Measurements from ENCODE around the gene CCSER1.
"Not testable (repeated sequence)": the region's sequence is repeated elsewhere in the genome, so short reads cannot be mapped to it uniquely, and the experiment has no call there.

Gene CCSER1

GRCh38 chr4:91525621-91526020 is 1398.4 kb downstream of the CCSER1 start:
- no peaks in the 10 kb centered on the region for H3K36me3 Mint-ChIP-seq
- no peaks in the 10 kb centered on the region for H3K27me3 Mint-ChIP-seq
- H3K4me1 Mint-ChIP-seq (ENCODE audit: low read depth): no peaks in the 10 kb centered on the region
- peaks cover 18% of the 10 kb centered on the region for H3K9me3 Mint-ChIP-seq (ENCODE audit: low read depth)
- no peak overlapping the region for H3K27ac Mint-ChIP-seq
- H3K4me3 Mint-ChIP-seq: no peak overlapping the region

DNA sequence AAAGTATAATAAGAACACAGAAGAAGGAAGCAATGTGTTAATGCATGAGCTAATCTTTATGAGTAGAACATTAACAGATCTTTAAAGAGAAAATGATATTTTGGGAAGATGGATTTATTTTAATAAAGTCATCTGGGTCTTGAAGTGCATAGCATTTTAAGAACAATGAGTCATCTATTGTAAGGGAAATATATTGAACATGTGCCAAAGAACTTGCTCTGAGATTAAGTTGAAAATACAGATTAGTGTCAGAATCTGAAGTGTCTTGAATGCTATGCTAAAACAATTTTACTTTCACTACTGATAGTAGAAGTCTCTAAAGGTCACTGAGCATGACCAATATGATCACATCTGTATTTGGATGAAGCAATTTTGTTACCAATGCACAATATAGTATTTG is 1399.9 kb downstream of the CCSER1 start:
- Mint-ChIP-seq H3K4me3 (no peak overlapping the region), H3K9me3 (ENCODE audit: low read depth) (peaks cover 23% of the 10 kb centered on the region), H3K27ac (no peak overlapping the region), H3K27me3 (no peaks in the 10 kb centered on the region), H3K36me3 (no peaks in the 10 kb centered on the region), H3K4me1 (ENCODE audit: low read depth) (no peaks in the 10 kb centered on the region)

- Mint-ChIP-seq H3K27me3 (no peaks in the 10 kb centered on the region), H3K36me3 (no peaks in the 10 kb centered on the region), H3K27ac (no peak overlapping the region), H3K9me3 (ENCODE audit: low read depth) (peaks cover 31% of the 10 kb centered on the region), H3K4me1 (ENCODE audit: low read depth) (no peaks in the 10 kb centered on the region), H3K4me3 (no peak overlapping the region)
These were observed 1440.4 kb downstream of the CCSER1 start for GRCh38 chr4:91567594-91567993.

DNA sequence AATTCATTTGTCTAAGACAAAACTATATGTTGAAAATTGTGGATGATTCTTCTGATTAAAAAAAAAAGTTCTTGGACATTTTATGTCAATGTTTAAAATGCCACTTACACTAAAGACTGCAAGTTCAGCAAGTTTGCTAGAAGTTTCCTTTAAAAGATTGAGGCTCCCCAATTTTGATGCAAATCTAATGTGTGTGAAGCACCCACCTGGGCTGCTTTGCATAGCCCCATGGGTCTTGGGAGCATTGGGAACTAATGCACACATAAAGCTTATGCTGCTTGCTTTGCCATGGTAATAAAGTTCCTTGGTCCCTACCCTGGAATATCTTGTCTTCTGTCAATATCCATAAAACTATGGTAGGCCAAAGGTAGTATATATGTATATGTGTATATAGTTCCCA is 1450.7 kb downstream of the CCSER1 start:
- no peaks in the 10 kb centered on the region for H3K27me3 Mint-ChIP-seq
- no peak overlapping the region for H3K4me3 Mint-ChIP-seq
- H3K4me1 Mint-ChIP-seq (ENCODE audit: low read depth): no peaks in the 10 kb centered on the region
- H3K36me3 Mint-ChIP-seq: no peaks in the 10 kb centered on the region
- H3K27ac Mint-ChIP-seq: no peak overlapping the region
- no peaks in the 10 kb centered on the region for H3K9me3 Mint-ChIP-seq (ENCODE audit: low read depth)

DNA sequence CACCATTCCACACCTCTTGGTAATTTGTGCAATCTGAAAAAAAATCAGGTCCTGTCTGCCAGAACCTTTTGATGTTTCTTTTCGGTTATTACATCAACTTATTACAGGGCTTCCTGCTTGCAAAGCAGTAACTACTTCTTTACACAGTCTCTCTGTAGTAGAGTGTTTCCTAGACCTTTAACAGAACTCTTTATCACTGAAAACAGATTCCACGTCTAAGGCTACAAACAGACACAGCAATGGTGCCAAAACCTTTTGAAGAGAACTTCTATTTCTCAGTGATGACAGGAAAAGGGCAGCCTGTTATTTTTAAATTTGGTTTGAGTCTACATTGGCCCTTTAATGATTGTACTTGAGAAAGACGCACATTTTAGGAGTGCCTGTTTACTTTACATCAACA is 1463.1 kb downstream of the CCSER1 start:
- no peaks in the 10 kb centered on the region for H3K27me3 Mint-ChIP-seq
- H3K36me3 Mint-ChIP-seq: no peaks in the 10 kb centered on the region
- no peak overlapping the region for H3K27ac Mint-ChIP-seq
- no peaks in the 10 kb centered on the region for H3K4me1 Mint-ChIP-seq (ENCODE audit: low read depth)
- no peak overlapping the region for H3K4me3 Mint-ChIP-seq
- H3K9me3 Mint-ChIP-seq (ENCODE audit: low read depth): no peaks in the 10 kb centered on the region

DNA sequence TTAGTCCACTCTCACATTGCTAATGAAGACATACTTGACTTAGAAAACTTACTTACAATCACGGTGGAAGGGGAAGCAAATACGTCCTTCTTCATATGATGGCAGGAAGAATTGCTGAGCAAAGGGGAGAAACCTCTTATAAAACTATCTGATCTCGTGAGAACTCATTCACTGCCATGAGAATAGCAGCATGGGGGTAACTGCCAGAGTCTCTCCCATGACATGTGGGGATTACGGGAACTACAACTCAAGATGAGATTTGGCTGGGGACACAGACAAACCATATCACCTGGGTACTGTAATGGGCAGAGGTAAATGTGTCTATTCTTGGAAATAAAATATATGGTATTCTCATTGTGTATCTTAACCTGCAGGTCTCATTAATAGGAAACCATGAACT is 1464.9 kb downstream of the CCSER1 start:
- Mint-ChIP-seq H3K27me3 (no peaks in the 10 kb centered on the region), H3K9me3 (ENCODE audit: low read depth) (peaks cover 7% of the 10 kb centered on the region), H3K27ac (no peak overlapping the region), H3K4me1 (ENCODE audit: low read depth) (no peaks in the 10 kb centered on the region), H3K4me3 (no peak overlapping the region), H3K36me3 (no peaks in the 10 kb centered on the region)

DNA sequence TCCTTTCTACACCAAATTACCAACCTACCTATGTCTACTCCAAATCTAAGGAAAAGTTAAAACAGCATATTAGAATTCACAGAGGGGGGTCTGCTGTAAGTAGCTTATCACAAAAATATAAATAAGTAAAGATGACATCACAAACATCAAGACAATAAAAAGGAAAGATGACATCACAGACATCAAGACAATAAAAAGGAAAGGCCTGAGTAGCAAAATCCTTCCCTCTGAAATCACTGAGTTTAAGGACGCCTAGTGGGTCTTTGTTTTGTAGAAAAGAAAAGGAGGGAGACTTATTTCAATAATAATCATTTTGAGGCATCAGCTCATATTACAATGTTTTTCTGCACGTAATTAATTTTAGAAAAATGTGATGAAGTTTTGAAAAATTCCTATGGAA is 1469.5 kb downstream of the CCSER1 start:
- Mint-ChIP-seq H3K36me3 (no peaks in the 10 kb centered on the region), H3K4me3 (no peak overlapping the region), H3K27ac (no peak overlapping the region), H3K4me1 (ENCODE audit: low read depth) (no peaks in the 10 kb centered on the region), H3K9me3 (ENCODE audit: low read depth) (peaks cover 14% of the 10 kb centered on the region), H3K27me3 (no peaks in the 10 kb centered on the region)

GRCh38 chr4:91598696-91599095 is 1471.5 kb downstream of the CCSER1 start:
- Mint-ChIP-seq H3K36me3 (no peaks in the 10 kb centered on the region), H3K4me3 (no peak overlapping the region), H3K9me3 (ENCODE audit: low read depth) (peaks cover 14% of the 10 kb centered on the region), H3K27ac (no peak overlapping the region), H3K27me3 (no peaks in the 10 kb centered on the region), H3K4me1 (ENCODE audit: low read depth) (no peaks in the 10 kb centered on the region)

GRCh38 chr4:91600301-91600700 is 1473.1 kb downstream of the CCSER1 start:
- Mint-ChIP-seq H3K27me3 (no peaks in the 10 kb centered on the region), H3K4me3 (no peak overlapping the region), H3K4me1 (ENCODE audit: low read depth) (no peaks in the 10 kb centered on the region), H3K9me3 (ENCODE audit: low read depth) (peaks cover 14% of the 10 kb centered on the region), H3K27ac (no peak overlapping the region), H3K36me3 (no peaks in the 10 kb centered on the region)

GRCh38 chr4:91601401-91601800 is 1474.2 kb downstream of the CCSER1 start:
- Mint-ChIP-seq H3K4me3 (no peak overlapping the region), H3K27me3 (no peaks in the 10 kb centered on the region), H3K9me3 (ENCODE audit: low read depth) (peaks cover 11% of the 10 kb centered on the region)

GRCh38 chr4:91611782-91612181 is 1484.6 kb downstream of the CCSER1 start:
- Mint-ChIP-seq H3K27me3 (no peaks in the 10 kb centered on the region), H3K36me3 (no peaks in the 10 kb centered on the region), H3K4me3 (no peak overlapping the region), H3K4me1 (ENCODE audit: low read depth) (no peaks in the 10 kb centered on the region), H3K27ac (no peak overlapping the region), H3K9me3 (ENCODE audit: low read depth) (peaks cover 9% of the 10 kb centered on the region)

More at GRCh38 chr4:91601401-91601800, 1474.2 kb downstream of the CCSER1 start:
- H3K36me3 Mint-ChIP-seq: no peaks in the 10 kb centered on the region
- H3K27ac Mint-ChIP-seq: no peak overlapping the region
- H3K4me1 Mint-ChIP-seq (ENCODE audit: low read depth): no peaks in the 10 kb centered on the region

- Mint-ChIP-seq H3K9me3 (ENCODE audit: low read depth) (peaks cover 10% of the 10 kb centered on the region), H3K27ac (no peak overlapping the region), H3K4me3 (no peak overlapping the region), H3K4me1 (ENCODE audit: low read depth) (no peaks in the 10 kb centered on the region), H3K36me3 (no peaks in the 10 kb centered on the region), H3K27me3 (no peaks in the 10 kb centered on the region)
These were observed 1493.8 kb downstream of the CCSER1 start for GRCh38 chr4:91620952-91621351.

GRCh38 chr4:91621446-91621845 is 1494.3 kb downstream of the CCSER1 start:
- Mint-ChIP-seq H3K9me3 (ENCODE audit: low read depth) (peaks cover 10% of the 10 kb centered on the region), H3K4me1 (ENCODE audit: low read depth) (no peaks in the 10 kb centered on the region), H3K4me3 (no peak overlapping the region), H3K36me3 (no peaks in the 10 kb centered on the region), H3K27me3 (no peaks in the 10 kb centered on the region), H3K27ac (no peak overlapping the region)

DNA sequence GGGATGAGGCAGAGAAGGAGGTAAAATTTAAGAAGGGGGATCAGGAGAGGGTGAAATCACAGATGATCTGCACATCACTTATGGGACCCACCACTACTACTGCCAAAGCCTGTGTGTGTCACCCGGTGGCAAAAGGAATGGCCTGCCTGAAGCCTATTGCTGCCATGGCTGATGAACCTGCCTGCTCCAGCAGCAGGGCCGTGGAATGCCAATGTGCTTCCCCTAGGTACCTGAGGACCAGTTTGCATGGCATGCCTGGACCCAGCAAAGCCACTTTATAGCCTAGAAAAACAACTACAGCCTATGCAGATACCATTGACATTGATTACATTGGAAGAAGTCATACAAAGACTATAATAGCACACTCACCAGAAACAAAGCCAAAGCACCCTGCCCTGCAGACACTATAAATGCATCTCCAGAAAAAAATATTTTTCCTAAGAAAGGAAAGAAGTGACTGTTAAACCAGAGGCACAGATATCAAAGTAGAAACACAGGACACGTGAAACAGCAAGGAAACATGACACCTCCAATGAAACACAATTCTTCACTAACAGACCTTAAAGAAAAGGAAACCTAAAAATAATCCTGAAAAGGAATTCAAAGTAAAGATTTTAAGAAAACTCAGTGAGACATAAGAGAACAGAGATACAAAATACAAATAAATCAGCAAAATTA is 1495.9 kb downstream of the CCSER1 start:
- Mint-ChIP-seq H3K9me3 (ENCODE audit: low read depth) (peaks cover 10% of the 10 kb centered on the region), H3K27ac (no peak overlapping the region), H3K4me1 (ENCODE audit: low read depth) (no peaks in the 10 kb centered on the region), H3K27me3 (no peaks in the 10 kb centered on the region), H3K4me3 (no peak overlapping the region), H3K36me3 (no peaks in the 10 kb centered on the region)

DNA sequence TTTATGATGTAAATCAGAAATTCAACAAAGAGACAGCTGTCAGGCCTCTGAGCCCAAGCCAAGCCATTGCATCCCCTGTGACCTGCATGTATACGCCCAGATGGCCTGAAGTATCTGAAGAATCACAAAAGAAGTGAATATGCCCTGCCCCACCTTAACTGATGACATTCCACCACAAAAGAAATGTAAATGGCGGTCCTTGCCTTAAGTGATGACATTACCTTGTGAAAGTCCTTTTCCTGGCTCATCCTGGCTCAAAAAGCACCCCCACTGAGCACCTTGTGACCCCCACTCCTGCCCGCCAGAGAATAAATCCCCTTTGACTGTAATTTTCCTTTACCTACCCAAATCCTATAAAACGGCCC is 1496.4 kb downstream of the CCSER1 start:
- H3K4me3 Mint-ChIP-seq; H3K36me3 Mint-ChIP-seq; H3K9me3 Mint-ChIP-seq (ENCODE audit: low read depth); H3K4me1 Mint-ChIP-seq (ENCODE audit: low read depth); H3K27ac Mint-ChIP-seq; H3K27me3 Mint-ChIP-seq: not testable (repeated sequence)

- no peaks in the 10 kb centered on the region for H3K36me3 Mint-ChIP-seq
- no peaks in the 10 kb centered on the region for H3K27me3 Mint-ChIP-seq
- H3K4me1 Mint-ChIP-seq (ENCODE audit: low read depth): no peaks in the 10 kb centered on the region
- peaks cover 10% of the 10 kb centered on the region for H3K9me3 Mint-ChIP-seq (ENCODE audit: low read depth)
- no peak overlapping the region for H3K27ac Mint-ChIP-seq
- no peak overlapping the region for H3K4me3 Mint-ChIP-seq
These were observed 1502.9 kb downstream of the CCSER1 start for GRCh38 chr4:91630054-91630453.

Measured in activated naive CD8-positive, alpha-beta T cell (primary cell).